Measurements from ENCODE around the gene GNG4. TPM values are rescaled to one million over a fixed set of nuclear protein-coding genes. Genes with fewer than 3 reads are reported as not detected.

The GNG4 gene
- total RNA-seq, result 31.0 TPM

DNA sequence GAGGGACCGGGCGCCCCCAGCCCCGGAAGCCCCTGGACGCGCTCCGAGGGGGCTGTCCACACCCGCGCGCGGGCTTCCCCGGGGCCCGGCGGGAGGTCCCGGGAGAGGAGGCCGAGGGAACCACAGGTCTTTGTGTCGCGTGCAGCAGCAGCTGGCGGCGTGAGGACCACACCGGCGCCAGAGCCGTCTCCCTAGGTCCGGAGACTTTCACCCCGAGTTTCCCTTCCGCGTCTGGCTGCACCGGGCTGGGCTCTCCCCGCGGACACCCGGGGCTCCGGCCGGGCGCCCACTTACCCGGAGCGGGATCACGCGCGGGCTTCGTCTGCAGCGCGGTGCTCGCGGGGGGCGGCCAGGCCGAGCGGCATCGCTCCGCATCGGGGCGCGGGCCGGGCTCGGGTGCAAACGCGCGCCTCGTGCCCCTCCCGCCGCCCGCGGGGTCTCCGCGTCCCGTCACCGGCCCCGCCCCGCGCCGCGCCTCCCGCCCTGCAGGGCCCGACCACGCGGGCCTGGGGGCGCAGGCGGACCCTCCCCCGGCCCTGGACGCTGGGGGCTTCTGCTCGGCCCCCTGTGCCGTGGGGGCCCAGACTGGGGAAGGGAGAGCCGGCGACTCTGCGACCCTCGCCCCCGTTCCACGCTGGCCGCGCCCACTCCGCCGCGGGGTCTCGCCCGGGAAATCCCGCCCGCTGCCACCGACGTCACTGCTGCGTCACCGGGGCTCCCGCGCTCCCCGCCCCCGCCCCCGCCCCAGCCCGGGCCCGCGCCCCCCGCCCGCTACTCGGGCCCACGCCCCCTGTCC is at the start of gene GNG4:
Gene GNG4 (minus strand): TSS at position 417 of the 796 bp plus-strand sequence. CDS start 65,946 bp downstream, outside the sequence.
- peak; percentile 62 to 68 for DNase-seq (ENCODE audit: low spot score in 2 of 2)
- FAIRE-seq, result no peak

DNA sequence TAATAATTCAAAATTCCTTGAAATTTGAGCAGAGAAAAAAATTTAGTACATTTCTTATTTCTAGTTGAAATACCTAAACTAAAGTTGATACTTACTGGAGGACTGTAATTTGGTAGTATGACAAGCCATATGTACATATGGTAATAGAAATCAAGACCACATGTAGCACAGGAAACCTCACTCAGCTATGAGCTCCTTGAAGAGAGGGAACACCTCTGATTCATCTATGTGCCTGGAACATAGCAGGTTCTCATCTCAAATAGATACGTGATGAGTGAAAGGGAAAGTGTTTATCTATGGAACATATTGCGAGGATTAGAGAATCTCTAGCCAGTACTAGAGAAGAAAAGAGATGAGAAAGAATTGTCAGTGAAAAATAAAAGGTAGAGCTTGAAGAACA is 47.9 kb upstream of the GNG4 start:
- FAIRE-seq (no peak), DNase-seq (ENCODE audit: low spot score in 2 of 2) (no peak)

DNA sequence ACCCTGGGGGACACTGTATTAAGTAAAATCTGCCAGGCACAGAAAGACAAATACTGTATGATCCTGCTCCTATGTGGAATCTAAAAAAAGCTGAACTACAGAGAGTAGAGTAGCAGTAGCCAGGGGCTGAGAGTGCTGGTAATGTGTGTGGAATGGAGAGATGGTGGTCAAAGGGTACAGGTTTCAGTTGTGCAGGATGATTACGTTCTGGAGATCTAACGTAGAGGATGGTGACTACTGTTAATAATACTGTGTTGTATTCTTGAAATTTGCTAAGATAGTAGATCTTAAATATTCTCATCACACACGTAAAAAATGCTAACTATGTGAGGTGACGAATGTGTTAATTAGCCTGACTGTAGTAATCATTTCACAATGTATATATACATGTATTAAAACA is 39.8 kb upstream of the GNG4 start:
- FAIRE-seq (no peak), DNase-seq (ENCODE audit: low spot score in 2 of 2) (no peak)

DNA sequence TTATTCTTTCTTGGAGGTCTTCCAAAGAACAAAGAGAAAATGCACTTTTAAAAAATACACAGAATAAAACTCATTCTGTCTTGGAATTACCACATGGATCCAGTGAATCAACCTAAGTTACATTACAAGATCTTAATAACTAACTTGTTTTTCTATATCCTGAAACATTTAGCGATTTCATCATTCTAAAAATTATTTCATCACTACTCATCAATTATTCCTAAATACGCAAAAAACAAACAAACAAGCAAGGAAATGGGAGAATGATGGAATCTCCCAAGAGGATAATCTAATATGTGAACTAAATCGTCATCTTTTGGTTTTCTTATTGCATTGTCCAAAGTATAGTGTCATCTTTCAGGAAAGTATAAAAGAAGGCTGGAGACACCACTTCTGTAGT is 38.5 kb upstream of the GNG4 start:
- FAIRE-seq, result no peak
- DNase-seq (ENCODE audit: low spot score in 2 of 2), result no peak

DNA sequence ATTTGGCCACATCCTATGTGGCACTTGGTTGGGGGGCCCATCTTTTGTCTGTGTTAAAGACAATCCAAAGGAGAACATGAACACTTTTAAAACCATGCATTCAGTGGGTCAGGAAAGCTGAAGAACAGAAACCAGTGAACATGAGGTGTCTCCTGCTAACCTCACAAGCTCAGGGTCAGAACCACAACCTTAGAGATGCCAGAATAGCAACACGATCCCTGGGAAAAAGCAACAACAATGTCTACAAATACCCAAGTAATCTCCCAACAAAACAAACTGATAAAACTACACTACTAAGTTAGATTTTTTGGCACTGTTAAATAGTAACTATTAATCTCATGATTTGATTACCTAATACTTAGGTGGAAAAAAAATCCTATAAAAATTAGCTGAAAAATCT is 34.1 kb upstream of the GNG4 start:
- FAIRE-seq, result no peak
- no peak for DNase-seq (ENCODE audit: low spot score in 2 of 2)

DNA sequence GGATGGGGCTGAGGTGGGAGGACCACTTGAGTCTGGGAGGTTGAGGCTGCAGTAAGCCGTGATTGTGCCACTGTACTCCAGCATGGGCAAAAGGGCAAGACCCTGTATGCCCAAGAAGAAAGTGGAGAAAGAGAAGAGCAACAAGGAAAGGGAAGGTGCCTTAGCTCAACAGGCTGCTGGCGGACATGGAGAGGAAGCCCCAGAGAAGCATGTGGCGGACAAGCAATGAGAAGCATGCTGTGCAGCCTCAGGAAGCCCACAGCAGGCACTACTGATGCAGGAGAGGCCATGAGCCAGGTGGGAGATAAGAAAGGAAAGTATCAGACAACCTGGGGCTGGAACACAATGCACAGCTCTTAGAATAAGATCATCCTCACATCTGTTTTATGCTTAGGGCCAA is 32.6 kb upstream of the GNG4 start:
- no peak for FAIRE-seq

DNA sequence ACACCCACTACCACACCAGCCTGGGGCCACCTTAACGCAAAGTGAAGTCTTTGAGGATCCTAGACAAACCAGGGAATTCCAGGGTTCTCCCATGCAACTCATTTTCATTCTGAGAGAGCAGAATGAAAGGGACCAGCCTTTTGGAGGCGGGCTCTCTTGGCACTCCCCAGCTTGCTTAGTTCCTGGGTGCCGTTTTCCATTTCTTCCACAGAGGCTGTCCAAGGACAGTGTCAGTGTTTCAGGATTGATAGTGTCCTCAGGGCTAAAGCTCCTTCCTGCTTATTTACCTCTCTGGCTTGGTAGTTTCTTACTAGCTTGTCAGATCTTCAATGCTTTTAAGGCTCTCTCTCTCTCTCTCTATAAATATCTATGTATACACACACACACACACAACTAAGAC is 30.1 kb upstream of the GNG4 start:
- no peak for FAIRE-seq

More for the DNA sequence above, 32.6 kb upstream of the GNG4 start:
- DNase-seq (ENCODE audit: low spot score in 2 of 2), result no peak

DNA sequence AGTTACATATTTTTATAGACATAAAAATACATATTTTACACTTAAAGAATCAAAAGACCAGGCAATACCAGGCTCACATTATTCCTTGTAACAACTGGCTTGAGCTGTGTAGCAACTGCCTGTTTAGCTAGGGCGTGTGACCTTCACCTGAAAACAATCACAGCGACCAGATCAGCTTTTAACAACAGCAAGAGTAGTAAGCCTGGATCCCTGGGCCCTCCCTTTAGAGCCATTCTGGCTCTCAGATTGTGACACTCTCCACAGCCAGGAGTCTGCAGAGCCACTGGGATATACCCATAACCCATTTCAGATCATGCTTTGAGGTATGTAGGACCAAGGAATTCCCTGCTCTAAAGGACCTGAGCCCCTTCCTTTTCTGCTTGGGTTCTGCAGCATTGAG is 29.4 kb upstream of the GNG4 start:
- DNase-seq (ENCODE audit: low spot score in 2 of 2) (no peak), FAIRE-seq (no peak)

More for the DNA sequence above, 30.1 kb upstream of the GNG4 start:
- no peak for DNase-seq (ENCODE audit: low spot score in 2 of 2)

DNA sequence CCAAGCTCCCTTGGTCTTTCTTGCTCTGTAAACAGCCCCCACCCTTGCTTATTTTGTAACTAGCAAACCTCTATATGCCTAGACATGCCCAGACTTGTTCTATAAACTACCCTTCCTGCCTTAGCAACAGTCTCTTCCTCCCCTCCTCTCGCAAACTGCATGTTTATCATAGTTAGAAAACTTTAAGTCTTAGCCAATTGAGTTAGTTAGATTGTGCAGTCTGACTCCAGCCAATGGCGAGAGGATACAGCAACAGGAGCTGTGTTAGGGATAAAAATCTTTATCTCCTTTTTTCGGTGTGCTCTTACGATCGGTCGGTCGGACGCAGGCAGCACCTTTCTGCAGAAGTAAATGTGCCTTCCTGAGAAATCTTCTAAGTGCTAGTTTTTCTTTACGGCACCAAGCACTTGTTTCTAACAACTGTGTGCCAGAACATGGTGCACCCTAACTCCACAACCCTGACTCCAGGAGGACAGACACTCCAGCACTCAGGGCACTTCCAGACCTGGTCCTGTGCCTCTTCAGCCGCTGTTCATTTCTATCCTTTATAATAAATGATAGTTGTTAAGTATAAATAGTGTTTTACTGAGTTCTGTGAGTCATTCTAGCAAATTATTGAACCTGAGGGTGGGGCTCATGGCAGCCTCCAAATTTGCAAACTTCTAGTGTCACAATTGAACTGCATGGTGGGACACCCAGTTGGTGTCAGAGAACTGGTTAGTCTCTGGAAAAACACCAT is 25.7 kb upstream of the GNG4 start:
- no peak for FAIRE-seq
- no peak for DNase-seq (ENCODE audit: low spot score in 2 of 2)

DNA sequence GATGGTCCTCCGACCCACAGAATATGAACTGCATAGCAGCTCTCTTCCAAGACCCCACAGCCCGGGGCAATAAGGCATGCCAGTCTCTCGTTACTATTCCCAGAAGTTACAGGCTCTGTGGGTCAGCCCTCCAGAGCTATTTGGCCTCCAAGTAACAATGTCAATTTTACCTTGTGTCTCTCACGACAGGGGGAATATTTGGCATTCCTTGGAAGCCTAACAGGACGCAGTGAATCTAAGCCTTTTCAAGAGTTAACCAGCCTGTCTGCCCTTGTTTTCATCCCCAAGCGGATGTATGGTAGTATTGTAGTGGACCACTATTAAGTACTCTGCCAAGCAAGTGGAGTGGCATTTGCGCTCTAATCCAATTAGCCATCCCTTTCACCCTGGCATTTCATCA is 24.4 kb upstream of the GNG4 start:
- DNase-seq (ENCODE audit: low spot score in 2 of 2), result no peak
- no peak for FAIRE-seq

DNA sequence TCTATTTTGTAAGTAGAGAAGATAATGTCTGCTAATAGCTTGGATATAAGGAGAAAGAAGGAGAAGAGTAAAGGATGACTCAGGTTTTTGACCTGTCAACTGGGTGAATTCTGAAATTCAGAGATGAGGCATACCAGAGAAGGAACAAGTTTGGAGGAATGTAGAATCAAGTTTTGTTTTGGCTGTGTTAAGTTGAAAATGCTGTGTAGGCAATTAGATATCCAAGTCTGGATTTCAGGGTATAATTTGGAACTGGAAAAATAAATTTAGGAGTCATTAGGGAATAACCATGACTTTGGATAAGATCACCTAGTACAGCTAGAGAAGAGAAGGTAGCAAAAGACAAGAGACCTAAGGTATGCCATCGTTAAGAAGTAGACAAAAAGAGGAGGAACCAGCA is 22.4 kb upstream of the GNG4 start:
- FAIRE-seq (no peak), DNase-seq (ENCODE audit: low spot score in 2 of 2) (no peak)

DNA sequence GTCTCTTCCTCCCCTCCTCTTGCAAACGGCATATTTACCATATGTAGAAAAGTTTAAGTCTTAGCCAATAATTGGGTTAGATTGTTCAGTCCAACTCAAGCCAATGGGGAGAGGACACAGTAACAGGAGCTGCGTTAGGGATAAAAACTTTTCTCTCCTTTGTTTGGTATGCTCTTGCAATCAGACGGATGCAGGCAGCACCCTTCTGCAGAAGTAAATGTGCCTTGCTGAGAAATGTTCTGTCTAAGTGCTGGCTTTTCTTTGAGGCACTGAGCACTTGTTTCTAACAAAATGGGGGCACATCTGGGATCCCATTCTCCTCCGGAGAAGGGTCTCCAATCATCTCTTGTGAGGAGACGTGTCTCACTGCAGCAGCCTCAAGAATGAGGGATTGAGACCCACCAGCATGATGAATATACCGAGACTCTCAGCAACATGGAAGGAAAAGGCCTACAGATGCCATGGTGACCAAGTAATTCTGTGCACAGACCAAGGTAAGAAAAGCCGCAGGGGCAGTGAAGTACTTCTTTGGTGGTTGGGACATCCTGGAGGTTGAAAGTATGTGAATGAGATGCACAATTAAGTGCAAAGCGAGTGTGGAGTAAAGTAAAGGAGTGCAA is 20.7 kb upstream of the GNG4 start:
- DNase-seq (ENCODE audit: low spot score in 2 of 2) (no peak), FAIRE-seq (no peak)

DNA sequence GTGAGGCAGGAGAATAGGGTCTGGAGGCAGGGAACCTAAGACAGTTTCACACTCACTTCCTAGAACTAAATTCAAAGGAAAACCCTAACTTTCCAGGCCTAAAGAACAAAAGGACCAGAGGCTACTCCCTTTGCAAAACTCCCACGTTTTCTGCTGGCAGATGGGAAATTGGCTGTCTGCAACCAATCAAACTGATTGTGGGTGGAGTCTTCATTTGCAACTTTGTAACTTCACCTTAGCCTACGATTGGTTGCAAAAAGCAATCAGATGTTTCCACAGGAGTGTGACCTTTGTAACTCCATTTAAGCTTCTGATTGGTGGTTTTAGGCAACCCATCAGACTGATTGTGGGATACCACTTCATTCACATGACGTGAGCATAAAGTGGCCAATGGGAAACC is 19.7 kb upstream of the GNG4 start:
- DNase-seq (ENCODE audit: low spot score in 2 of 2) (no peak), FAIRE-seq (no peak)

DNA sequence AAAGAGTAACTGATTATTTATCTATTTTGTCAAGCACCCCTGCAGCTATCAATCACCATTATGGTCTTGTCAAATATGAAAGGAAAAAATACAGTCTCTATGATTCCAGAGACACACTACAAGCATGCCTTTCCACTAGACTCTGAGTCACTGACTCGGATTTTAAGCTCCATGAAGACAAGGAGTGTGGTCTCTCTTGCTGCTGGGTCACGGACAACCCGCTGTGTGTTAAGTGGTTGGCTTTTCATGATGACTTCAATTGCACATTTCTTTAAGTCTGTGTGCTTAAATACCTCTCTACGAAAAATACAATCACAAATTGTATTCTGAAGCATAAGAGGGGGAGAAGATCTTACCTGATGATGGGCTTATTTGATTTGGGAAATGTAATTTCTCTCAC is 14.0 kb upstream of the GNG4 start:
- no peak for DNase-seq (ENCODE audit: low spot score in 2 of 2)
- no peak for FAIRE-seq

DNA sequence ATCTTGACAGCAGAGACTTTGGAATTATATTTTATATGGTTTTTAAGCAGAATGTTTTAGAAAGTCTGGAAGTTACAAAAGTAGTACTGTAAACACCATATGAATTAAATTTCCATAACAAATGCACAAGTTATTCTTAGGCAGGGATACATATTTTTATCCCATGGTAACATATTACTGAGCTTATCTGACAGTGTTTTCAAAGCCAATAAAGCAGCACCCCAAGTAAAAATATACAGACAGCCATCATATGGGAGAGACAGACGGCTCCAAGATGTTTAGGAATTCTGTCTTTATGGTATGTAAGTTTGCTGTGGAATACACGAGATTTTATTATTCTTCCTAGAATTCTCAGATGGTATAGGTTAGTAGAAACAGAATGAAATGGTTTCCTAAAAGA is 12.0 kb upstream of the GNG4 start:
- FAIRE-seq (no peak), DNase-seq (ENCODE audit: low spot score in 2 of 2) (no peak)

DNA sequence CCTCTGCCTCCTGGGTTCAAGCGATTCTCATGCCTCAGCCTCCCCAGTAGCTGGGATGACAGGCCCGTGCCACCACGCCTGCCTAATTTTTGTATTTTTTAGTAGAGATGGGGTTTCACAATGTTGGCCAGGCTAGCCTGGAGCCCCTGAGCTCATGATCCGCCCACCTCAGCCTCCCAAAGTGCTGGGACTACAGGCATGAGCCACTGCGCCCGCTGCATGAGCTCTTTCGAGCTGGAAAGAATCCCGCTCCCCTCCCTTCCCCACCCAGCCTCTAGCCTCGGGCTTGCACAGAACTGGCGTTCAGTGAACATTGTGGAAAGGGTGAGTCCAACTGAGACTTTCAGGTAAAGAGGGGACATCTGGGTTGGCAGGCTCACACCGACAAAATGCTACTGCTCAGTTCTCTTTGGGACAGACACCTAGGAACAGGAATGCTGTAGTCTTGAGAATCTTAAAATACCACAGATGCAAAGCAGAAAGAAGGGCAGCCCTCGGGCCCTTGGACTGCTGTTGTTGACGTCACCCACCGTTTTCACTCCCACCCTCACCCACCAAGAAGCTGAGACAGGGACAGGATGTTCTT is 9.7 kb upstream of the GNG4 start:
- FAIRE-seq, result no peak
- no peak for DNase-seq (ENCODE audit: low spot score in 2 of 2)

DNA sequence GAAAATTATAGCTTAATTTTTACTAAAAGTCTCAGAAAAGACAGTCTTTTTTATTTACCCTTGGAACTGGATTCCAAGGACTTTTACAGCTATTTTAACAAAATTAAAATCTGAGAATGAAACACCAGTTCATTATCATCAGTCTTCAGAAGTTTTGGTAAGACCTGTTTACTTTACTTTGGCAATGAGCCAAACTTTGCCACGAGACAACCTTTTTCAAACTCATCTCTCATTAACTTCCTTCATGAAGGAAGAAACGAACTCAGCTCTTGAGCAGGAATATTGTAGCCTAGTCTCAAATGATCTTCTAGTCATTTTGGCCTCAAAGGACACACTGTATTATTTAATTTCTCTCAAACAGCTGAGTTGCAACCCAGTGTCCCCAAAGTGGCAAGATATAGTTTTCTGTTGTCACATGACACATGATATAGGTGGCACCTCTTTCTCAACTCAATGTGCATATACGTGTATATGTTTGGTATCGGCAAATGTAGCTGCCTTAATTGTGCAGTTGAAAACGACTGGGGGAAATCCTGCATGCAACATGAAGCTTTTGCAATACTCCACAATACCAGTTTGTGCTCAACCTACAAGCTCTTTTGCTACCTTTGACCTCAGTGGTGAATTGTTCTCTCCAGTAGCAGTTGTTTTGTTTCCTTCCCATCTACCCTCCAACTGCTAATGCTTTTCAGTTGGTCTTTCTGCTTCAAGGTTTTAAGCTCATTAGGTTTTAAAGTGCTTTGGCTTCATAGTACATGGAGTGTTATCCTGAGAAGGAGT is 8.4 kb upstream of the GNG4 start:
- DNase-seq (ENCODE audit: low spot score in 2 of 2) (no peak), FAIRE-seq (no peak)

DNA sequence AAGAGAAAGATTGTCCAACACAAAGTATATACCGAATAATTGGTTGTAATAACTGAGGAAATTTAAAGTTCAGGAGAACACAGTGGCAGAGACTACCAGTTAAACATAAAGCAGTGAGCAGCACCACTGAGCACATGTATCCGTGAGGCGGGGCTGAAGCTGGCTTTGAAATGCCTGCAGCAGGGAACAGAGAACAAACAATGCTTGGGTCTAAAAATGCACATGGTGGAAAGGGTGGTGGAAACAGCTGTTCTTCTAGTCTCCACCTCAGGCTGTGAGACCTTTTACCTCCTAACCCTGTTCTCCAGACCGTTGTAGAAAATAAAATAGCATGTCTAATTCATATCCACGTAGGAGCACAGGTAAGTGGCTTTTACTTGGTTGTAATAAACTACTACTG is 7.7 kb upstream of the GNG4 start:
- DNase-seq (ENCODE audit: low spot score in 2 of 2) (no peak), FAIRE-seq (no peak)

DNA sequence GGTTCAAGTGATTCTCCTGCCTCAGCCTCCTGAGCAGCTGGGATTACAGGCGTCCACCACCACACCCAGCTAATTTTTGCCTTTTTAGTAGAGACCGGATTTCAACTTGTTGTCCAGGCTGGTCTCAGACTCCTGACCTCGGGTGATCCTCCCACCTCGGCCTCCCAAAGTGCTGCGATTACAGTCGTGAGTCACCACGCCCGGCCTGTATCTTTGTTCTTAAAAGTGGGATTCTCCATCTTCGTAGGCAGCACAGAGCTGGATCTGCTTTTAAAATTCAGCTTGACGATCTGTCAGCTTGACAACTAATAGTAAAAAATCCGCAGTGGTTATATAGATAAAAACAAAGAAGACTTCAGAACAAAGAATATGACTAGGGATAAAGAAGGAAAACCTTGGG is 2.8 kb upstream of the GNG4 start:
- FAIRE-seq (no peak), DNase-seq (ENCODE audit: low spot score in 2 of 2) (no peak)

DNA sequence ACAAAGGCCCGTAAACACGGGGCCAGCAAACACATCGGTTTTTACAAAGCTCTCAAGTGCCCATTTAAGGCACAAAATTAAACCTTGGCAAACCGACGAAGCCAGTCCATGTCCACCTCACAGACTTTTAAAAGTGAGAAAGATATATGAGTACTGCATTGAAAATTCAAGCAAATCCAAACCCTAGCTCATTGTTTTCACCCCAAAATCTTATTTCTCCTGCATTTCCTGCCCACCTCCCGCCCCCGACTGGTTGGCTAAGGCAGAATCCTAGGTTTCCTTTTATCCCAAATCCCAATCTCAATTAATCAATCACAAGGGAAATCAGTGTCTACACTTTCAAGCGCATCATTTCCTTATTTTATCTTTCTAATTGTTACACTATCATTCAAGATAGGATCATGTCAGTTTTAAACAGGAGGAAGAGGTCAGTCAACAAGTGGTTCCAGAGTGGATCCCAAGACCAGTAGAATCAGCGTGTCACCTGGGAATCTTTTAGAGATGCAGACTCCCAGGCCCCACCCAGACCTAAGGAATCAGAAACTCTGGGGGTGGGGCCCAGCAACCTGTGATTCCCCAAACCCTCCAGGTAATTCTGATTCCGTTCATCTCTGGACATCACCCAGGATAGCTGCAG is 1.7 kb upstream of the GNG4 start:
- FAIRE-seq (no peak), DNase-seq (ENCODE audit: low spot score in 2 of 2) (no peak)
